Skeletal muscle tissue (tissue), 4 donors: ENCODE measurements around the gene AURKB. TPM values are rescaled to one million over a fixed set of nuclear protein-coding genes. Genes with fewer than 3 reads are reported as not detected.
"Not testable (repeated sequence)": the region's sequence is repeated elsewhere in the genome, so short reads cannot be mapped to it uniquely, and the experiment has no call there.

Experiments
- H3K27ac ChIP-seq: one replicate; pipeline ENCODE4 v1.7.0; 2013; ENCODE audit warnings: mild to moderate bottlenecking, low read depth, low read length, inconsistent platforms
- H3K27me3 ChIP-seq, 3 donors: one replicate each; pipeline ENCODE4 v1.7.0; 2013; ENCODE audit warnings: low read length in 3 of 3; ENCODE audit not compliant: control insufficient read depth in 3 of 3, insufficient read depth in 3 of 3
- H3K36me3 ChIP-seq, 3 donors: one replicate each; pipeline ENCODE4 v1.7.0; 2013; ENCODE audit warnings: low read length in 3 of 3; ENCODE audit not compliant: control insufficient read depth in 3 of 3, insufficient read depth in 3 of 3
- H3K4me1 ChIP-seq, 3 donors: one replicate each; pipeline ENCODE4 v1.7.0; 2013; ENCODE audit warnings: low read length in 3 of 3, mild to moderate bottlenecking in 3 of 3; ENCODE audit not compliant: control insufficient read depth in 3 of 3, insufficient read depth in 3 of 3
- H3K4me3 ChIP-seq, 3 donors: one replicate each; pipeline ENCODE4 v1.7.0; 2013; ENCODE audit warnings: low read length in 3 of 3
- H3K9ac ChIP-seq, 3 donors: one replicate each; pipeline ENCODE4 v1.7.0; 2013; ENCODE audit warnings: low read length in 3 of 3, mild to moderate bottlenecking in 3 of 3, moderate library complexity in 2 of 3, low read depth in 1 of 3
- H3K9me3 ChIP-seq, 3 donors: one replicate each; pipeline ENCODE4 v1.7.0; 2013; ENCODE audit warnings: low read length in 3 of 3; ENCODE audit not compliant: control insufficient read depth in 3 of 3
- total RNA-seq: library from RNA; depleted of rRNA; stranded (reverse); fragments of >200 nt; gene quantifications from one replicate; pipeline ENCODE4 v1.2.3, GENCODE V29; 2014
- donor health status: Osteomylitis.

AURKB gene
- 5.7 TPM for total RNA-seq

DNA sequence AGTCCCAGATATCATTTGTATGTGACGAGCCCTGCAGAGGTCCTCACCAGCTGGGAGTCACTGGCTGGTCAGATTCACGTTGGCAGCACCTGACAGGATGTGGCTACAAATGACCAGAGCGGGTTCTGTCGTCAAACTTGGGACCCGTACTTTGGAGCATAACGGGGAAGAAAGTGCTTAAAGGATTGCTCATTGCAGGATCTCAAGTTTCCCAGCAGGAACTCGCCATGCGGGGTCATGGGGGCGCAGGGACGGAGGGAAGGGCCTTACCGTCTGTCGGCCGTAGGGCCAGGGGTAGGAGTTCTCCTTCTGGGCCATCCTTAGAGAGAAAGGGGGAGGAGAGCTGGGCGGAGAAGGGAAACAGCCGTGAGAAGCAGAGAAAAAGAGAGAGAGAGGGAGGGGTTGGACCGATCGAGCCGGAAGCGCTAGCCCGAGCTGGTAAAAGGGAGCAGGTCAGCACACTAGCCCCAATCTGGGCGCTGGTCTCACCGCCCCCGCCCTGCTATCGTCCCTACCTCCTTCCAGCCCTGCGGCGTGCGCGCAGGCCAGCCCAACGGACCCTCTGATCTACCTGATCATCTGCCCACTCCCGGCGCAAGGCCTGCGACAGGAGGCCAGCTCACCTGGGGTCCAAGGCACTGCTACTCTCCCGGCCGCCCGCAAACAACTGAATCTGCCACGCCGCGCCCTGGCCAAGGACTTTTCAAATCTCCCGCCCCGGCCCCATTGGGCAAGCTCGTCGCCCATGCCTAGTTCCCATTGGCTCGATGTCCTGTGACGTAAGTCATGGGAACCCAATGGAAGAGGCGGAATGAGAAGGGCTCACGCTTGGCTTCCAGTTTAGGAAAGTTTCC lies at the start of gene AURKB:
AURKB (minus strand) TSS at position 669 of the 854 bp plus-strand sequence; CDS start at position 318, 351 bp downstream.
- H3K4me1 ChIP-seq = peaks cover 8 to 14% (median 10%) of the 10 kb centered on the region in 3 donors

GRCh38 chr17:8257801-8258200 lies 47.4 kb upstream of the AURKB start:
- Histone ChIP-seq H3K4me1 (no peaks in the 10 kb centered on the region), H3K27me3 (no peaks in the 10 kb centered on the region), H3K4me3 (no peak overlapping the region), H3K36me3 (peaks cover 41 to 56% (median 51%) of the 10 kb centered on the region in 3 donors), H3K27ac (no peak overlapping the region), H3K9me3 (no peaks in the 10 kb centered on the region), H3K9ac (no peak overlapping the region)

More for the DNA sequence above, at the start of gene AURKB:
- Histone ChIP-seq H3K27ac (peak within 1 kb of the TSS; percentile 52), H3K36me3 (no peaks in the 10 kb centered on the region), H3K4me3 (peak within 1 kb of the TSS; percentile 49 to 73 (median 72)), H3K27me3 (peaks cover 0 to 3% (median 0%) of the 10 kb centered on the region in 3 donors), H3K9me3 (no peaks in the 10 kb centered on the region), H3K9ac (peak within 1 kb of the TSS; percentile 25 to 65 (median 63))

DNA sequence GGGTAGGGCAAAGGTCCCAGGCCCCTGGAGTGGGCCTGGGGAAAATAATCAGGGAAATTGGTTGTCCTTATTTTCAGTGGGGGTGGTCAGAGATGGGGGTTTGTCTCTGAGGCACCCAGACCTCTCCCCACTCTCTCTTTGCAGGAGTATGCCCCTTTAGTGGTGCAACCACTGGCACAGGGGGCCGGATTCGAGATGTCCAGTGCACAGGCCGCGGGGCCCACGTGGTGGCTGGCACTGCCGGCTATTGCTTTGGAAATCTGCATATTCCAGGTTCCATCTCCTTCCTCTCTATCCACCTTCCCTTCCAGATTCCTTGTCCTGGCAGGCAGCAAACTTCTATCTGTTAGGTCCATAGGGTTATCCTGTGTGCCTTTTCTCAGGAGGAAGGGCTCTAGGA lies 46.3 kb upstream of the AURKB start:
- Histone ChIP-seq H3K4me1 (no peaks in the 10 kb centered on the region), H3K36me3 (peaks cover 38 to 47% (median 44%) of the 10 kb centered on the region in 3 donors)

GRCh38 chr17:8256291-8256690 lies 45.9 kb upstream of the AURKB start:
- no peak overlapping the region for H3K27ac ChIP-seq
- H3K36me3 ChIP-seq = peaks cover 36 to 43% (median 40%) of the 10 kb centered on the region in 3 donors
- no peak overlapping the region for H3K9ac ChIP-seq
- H3K4me1 ChIP-seq = no peaks in the 10 kb centered on the region
- H3K27me3 ChIP-seq = no peaks in the 10 kb centered on the region
- no peak overlapping the region for H3K4me3 ChIP-seq
- no peaks in the 10 kb centered on the region for H3K9me3 ChIP-seq

More for the DNA sequence above, 46.3 kb upstream of the AURKB start:
- no peak overlapping the region for H3K9ac ChIP-seq
- H3K4me3 ChIP-seq = no peak overlapping the region
- no peak overlapping the region for H3K27ac ChIP-seq
- no peaks in the 10 kb centered on the region for H3K27me3 ChIP-seq
- H3K9me3 ChIP-seq = no peaks in the 10 kb centered on the region

- H3K36me3 ChIP-seq = peaks cover 36 to 42% (median 40%) of the 10 kb centered on the region in 3 donors
- H3K9ac ChIP-seq = no peak overlapping the region
- no peaks in the 10 kb centered on the region for H3K9me3 ChIP-seq
- no peak overlapping the region for H3K27ac ChIP-seq
- H3K4me3 ChIP-seq = no peak overlapping the region
- H3K4me1 ChIP-seq = no peaks in the 10 kb centered on the region
- no peaks in the 10 kb centered on the region for H3K27me3 ChIP-seq
These were observed 45.1 kb upstream of the AURKB start for GRCh38 chr17:8255499-8255898.

DNA sequence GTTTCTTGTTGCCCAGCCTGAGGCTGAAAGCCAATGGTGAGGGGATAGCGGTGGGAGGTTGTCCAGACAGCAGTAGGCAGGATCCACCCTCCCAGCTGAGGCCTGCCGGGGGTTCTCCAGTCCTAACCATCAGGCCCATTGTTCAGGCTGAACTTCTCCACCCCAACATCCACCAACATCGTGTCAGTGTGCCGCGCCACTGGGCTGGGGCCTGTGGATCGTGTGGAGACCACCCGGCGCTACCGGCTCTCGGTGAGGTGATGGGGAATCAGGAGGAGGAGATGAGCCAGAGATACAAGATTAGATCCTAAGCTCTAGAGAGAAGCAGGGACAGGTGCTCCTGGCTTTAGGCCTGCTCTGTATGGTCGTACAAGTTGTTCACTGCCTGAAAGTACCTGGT lies 44.5 kb upstream of the AURKB start:
- Histone ChIP-seq H3K4me3 (no peak overlapping the region), H3K27me3 (no peaks in the 10 kb centered on the region), H3K27ac (no peak overlapping the region), H3K9me3 (no peaks in the 10 kb centered on the region), H3K36me3 (peaks cover 32 to 40% (median 38%) of the 10 kb centered on the region in 3 donors), H3K9ac (no peak overlapping the region), H3K4me1 (peaks cover under 1 to 3% (median 3%) of the 10 kb centered on the region in 3 donors)

DNA sequence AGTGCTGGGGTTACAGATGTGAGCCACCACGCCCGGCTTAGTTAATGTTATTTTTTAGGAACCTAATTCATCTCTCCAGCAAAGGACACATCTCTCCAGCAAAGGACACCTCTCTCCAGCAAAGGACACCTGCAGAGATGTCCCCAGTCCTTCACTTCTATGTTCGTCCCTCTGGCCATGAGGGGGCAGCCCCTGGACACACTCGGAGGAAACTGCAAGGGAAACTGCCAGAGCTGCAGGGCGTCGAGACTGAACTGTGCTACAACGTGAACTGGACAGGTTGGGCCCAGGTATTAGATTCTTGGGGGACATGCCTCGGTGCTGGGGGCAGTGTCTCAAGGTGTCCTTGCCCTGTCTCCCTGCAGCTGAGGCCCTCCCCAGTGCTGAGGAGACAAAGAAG lies 43.4 kb upstream of the AURKB start:
- no peak overlapping the region for H3K4me3 ChIP-seq
- H3K36me3 ChIP-seq = peaks cover 32 to 40% (median 38%) of the 10 kb centered on the region in 3 donors
- no peak overlapping the region for H3K9ac ChIP-seq
- no peaks in the 10 kb centered on the region for H3K9me3 ChIP-seq
- no peaks in the 10 kb centered on the region for H3K27me3 ChIP-seq
- H3K27ac ChIP-seq = no peak overlapping the region
- H3K4me1 ChIP-seq = peaks cover 8 to 13% (median 9%) of the 10 kb centered on the region in 3 donors

DNA sequence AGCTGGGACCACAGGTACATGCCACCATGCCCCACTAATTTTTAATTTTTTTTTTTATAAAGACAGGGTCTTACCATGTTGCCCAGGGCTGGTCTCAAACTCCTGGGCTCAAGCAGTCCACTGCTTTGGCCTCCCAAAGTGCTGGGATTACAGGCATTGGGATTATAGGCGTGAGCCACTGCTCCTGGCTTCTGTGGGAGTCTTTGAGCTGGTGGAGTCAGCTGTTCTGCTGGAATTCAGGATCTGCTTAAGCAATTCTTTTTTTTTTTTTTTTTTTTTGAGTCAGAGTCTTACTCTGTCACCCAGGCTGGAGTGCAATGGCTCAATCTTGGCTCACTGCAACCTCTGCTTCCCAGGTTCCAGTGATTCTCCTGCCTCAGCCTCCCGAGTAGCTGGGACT lies 41.0 kb upstream of the AURKB start:
- H3K9me3 ChIP-seq, H3K27ac ChIP-seq, H3K4me3 ChIP-seq, H3K9ac ChIP-seq, H3K27me3 ChIP-seq: not testable (repeated sequence)
- H3K4me1 ChIP-seq = peaks cover 8 to 20% (median 13%) of the 10 kb centered on the region in 3 donors
- H3K36me3 ChIP-seq = peaks cover 19 to 25% (median 22%) of the 10 kb centered on the region in 3 donors

DNA sequence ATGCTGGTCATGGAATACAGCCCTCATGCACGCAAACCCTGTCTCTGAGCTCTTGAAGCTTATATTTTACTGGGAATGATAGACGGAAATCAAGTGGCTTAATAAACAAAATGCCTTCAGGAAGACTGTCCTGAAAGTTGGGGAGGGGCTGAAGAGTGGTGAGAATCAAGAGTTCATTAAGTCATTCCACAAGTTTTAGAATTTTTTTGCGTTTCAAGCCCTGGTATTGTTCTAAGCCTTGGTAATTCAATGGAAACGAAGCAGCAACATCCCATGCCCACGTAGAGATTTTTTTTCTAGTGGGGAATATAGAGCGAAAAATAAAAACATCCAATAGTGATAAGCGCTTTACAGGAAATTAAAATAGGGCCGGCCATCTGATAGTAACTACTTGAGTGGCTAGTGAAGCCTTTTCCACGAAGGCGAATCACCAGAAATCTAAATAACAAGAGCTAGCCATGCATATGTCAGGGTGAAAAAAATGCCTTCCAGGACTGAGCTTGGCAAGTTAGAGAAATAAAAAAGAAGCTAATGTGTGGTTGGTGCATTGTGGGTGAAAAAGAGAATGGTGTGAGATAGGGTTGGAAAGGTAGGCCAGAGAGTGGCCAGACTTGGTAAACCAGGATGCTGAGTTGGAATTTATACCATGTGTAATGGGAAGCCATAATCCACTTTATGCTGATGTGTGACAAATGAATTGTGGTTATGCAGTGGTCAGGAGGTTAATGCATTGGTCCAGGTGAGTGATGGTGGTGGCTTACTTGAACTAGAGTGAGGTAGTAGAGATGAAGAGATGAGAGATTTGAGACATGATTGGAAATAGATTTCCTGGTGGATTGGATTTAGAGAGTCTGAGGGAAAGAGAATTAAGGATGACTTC lies 39.5 kb upstream of the AURKB start:
- Histone ChIP-seq H3K27me3 (no peaks in the 10 kb centered on the region), H3K27ac (peak overlapping the region; percentile 90), H3K9me3 (no peaks in the 10 kb centered on the region), H3K36me3 (peaks cover 7 to 14% (median 10%) of the 10 kb centered on the region in 3 donors), H3K4me1 (peaks cover 8 to 23% (median 13%) of the 10 kb centered on the region in 3 donors), H3K9ac (peak overlapping the region; percentile 82 to 94 (median 94)), H3K4me3 (peak overlapping the region; percentile 97 to 100 (median 100))
